ENCODE data around the gene ABHD2.
"Not testable (repeated sequence)": the region's sequence is repeated elsewhere in the genome, so short reads cannot be mapped to it uniquely, and the experiment has no call there.

The ABHD2 gene

DNA sequence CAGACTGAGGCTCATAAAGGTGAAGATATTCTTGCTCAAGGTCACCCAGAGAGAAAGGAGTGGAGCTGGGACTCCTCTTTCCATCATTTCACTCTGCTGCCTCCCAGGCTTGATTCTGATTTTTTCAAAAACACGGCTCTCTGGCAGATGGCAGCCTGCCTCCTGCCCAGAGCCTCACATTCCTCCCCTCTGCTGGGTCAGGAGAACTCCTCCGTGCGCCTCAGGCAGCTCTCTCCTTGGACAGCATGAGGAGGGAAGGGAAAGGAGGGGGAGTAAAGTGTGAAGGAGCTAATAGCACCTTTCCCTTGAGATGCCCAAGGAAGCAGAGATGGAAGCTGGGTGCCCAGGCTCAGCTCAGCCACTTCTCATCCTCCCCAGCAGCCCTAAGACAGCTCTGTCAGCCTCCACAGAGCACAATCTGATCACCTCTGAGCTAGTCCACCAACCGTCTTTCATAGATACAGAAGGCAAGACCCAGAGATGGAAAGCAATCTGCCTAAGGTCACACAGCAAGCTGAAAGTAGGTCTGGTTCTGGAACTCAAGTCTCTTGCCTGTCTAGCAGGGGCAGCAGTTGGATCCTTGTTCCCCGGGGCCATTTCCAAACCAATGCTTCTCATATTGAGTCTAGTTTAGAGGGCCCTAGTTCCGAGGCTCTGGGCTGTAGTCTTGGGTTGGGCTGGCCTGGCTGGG is 129.6 kb downstream of the ABHD2 start:
- no peak for DNase-seq (ENCODE audit: low read depth in 2 of 3, low spot score in 2 of 3)

- DNase-seq (ENCODE audit: low read depth in 2 of 3, low spot score in 2 of 3), result no peak
Measured at GRCh38 chr15:89218531-89218930, 130.3 kb downstream of the ABHD2 start.

DNA sequence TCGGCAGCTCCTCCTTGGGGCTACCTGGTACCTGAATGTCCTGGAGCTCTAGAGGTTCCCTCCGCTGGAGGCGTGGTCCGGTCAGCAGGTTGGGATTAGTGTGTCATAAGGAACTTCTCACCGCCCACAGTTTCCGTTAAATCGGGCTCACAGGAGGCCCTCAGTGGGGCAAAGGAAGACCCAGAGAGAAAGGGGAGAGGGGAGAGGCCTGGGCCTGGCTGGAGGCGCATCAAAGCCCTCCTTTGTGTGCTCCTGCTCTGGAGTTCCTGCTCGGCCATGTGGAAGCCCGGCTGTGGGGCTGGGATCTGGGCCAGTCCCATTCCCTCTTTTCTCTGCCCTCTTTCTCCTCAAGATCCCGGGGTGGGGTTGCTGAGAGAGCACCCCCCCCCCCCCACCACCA is 133.3 kb downstream of the ABHD2 start, which contains the start of gene RLBP1:
RLBP1 (minus strand) TSS at position 37 of the 400 bp plus-strand sequence. CDS start 2,604 bp downstream, outside the sequence.
- no peak for DNase-seq (ENCODE audit: low read depth in 2 of 3, low spot score in 2 of 3)

- DNase-seq (ENCODE audit: low read depth in 2 of 3, low spot score in 2 of 3), result no peak
Measured at GRCh38 chr15:89225588-89225987, 137.3 kb downstream of the ABHD2 start.

DNA sequence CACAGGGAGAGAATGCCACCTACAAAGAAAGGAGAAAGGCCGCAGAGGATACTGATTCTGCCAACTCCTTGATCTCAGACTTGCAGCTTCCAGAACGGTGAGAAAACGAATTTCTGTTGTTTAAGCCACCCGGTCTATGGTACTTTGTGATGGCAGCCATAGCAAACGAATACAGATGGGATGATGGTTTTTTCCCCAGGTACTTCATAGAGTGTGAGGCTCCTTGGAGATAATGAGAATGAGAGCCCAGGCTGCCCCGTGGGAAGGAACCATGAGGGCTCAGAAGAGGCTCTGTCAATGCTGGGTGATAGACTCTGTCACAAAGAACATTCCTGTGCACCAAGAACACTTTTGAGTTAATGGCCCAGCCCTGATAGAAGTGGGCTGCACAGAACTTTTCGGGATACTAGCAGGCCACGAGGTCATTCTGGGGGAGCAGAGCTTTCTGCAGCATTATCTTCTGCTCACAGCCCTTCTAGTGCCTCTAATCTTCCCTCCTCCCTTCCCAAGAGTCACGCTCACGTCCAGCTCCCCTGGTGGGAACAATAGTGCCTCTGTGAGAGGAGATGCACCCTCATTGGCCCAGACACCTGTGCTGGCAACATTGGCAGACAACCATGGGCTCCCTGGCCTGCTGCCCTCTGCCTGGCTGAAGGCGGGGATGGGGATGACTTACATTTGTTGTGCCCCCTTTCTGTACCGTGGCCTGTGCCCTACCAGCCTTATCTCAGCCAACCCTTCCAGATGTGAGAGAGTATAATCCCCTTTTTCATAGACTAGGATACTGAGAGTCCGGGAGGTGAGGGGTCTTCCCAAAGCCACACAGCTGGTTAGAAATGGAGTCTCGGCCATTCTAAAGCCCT is 138.3 kb downstream of the ABHD2 start:
- no peak for DNase-seq (ENCODE audit: low read depth in 2 of 3, low spot score in 2 of 3)

DNA sequence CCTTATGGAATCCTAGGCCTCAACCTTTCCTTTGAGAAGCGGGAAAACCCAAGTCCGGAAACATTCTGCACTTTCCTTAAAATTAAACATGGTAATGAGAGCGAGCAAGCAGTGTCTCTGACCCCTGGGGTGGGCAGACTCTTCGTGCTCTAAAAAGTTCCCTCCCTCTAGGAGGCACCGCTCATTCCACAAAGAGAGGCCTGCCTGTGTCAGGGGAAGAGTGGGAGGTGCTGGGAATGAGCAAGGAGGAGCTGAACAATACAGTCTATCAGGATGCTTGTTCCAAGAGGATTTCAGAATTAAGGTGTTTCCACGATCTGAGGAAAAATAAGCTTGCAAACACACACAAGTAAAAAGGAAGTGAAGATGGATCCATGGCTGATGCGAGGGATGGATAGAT is 139.2 kb downstream of the ABHD2 start:
- DNase-seq (ENCODE audit: low read depth in 2 of 3, low spot score in 2 of 3), result no peak

- DNase-seq (ENCODE audit: low read depth in 2 of 3, low spot score in 2 of 3), result no peak
Measured at GRCh38 chr15:89230277-89230676, 142.0 kb downstream of the ABHD2 start.

DNA sequence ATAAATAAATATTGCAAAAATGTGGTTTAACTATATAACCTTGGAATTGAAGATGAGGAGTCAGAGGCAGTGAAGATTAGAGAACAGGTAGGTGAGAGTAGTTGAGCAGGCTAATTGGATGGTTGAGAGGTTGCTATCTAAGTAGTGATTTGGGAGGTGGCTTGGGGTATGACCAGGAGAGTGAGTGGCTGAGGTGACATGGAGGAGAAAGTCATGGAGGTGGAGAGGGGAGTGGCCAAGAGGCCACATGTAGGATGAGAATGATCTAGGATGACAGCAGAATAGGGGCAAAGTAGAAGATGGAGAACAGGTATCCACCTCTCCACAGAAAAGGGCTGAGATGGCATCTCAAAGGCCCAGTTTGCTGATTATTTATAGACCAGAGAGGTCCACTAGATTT is 143.6 kb downstream of the ABHD2 start:
- DNase-seq (ENCODE audit: low read depth in 2 of 3, low spot score in 2 of 3), result no peak

- DNase-seq (ENCODE audit: low read depth in 2 of 3, low spot score in 2 of 3), result not testable (repeated sequence)
Measured at GRCh38 chr15:89239883-89240810, 151.9 kb downstream of the ABHD2 start.

DNA sequence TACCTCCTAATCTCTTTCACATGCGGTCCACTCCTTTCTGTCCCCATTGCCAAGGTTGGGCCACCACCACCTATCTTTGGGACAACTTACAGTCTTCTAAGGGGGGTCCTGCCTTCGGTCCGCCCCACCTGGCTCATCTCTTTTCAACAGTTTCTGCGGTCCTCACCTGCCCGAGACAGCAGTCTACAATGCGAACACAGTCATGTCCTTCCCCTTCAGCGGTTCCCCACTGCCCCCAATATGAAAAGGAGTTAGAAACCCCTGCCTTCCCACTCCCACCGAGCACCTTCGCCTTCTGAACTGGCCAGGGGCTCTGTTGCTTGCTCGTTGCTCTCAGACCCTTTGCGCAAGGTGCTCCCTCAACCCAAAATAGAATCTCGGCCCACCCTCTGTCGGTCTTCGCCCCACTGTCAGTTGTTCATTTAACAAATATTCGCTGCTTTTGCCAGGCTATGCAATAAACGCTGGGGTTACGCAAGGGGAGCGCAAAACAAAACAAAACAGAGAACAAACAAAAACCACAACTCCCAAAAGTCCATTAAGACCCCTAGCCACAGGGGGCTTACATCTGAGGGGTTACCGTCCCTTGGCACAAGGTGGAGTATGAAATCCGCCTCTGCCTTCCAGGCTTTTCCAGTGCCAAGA is 154.9 kb downstream of the ABHD2 start:
- no peak for DNase-seq (ENCODE audit: low read depth in 2 of 3, low spot score in 2 of 3)

DNA sequence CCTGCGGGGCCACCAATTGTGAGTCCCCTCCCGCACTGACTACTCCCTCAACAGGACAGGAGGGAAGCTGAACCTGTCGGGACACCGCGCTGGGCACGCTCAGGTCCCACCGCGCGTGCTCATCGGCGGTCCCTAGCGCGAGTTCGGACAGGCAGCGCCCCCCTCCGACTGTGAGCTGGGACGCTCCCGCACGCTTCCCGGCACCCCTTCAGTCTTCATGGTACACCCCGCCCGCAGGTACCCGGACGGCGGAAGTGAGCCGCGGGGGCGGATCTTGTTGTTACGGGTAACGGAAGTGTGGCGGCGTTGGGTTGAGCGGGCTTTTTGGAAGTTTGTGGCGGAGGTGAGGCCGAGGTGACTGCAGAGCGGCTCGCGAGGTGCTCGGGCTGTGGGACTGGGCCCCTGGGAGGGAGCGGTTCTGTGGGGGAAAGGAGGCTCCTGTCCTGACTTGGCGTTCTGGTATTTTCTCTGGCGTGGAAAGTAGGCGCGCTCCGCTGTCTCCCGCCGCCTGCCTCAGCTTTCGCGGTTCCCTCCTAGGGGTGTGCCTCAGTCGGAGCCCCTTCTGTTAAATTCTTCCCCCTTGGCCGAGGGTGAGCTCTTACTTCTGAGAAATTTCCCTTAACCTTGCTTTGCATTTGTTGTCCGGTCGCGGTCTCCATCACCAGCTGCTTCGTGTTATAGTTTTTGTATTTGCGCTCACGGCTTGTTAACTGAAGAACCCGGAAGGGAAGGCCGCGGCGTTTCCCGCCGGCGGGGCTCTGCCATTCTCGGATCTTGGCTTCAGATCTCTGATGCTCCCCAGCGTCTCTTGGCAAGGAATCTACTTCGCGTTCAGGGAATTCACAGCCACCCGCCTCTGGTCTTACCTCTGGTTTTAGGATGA is 155.7 kb downstream of the ABHD2 start, which contains the start of gene FANCI:
FANCI (plus strand) TSS at position 289 of the 883 bp plus-strand sequence. CDS start 3,669 bp downstream, outside the sequence.
- DNase-seq (ENCODE audit: low read depth in 2 of 3, low spot score in 2 of 3), result peak; percentile 93 to 97 (median 96)

DNA sequence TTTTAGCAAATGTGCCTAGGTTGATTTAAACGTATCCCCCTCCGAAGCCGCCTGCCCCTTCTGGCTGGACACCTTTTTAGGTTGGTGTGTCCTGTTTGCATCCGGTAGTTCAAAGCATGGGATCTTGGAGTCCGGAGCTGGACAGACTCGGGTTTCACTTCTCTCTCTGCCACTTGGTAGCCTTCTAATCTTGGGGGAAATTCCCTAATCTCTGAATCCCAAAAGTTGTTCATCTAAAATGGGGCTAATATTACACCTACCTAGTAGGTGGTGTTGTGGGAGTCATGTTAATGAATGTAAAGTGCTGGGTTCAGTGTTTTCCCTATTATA is 156.3 kb downstream of the ABHD2 start:
- no peak for DNase-seq (ENCODE audit: low read depth in 2 of 3, low spot score in 2 of 3)

DNA sequence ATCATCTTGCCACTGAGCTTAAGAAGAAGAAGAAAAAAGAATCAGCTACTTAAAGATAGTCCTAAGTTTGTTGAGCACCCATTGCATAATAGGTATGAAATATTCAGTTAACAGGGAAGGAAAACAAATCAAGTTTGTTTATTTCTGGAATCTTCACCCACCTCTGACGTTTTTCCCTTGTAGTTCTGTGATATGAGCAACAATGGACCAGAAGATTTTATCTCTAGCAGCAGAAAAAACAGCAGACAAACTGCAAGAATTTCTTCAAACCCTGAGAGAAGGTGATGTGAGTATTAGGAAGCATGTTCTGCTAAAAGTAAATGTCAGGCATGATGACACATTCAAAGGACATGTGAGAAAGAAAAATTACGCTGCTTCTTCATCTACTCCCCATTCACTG is 159.2 kb downstream of the ABHD2 start:
- no peak for DNase-seq (ENCODE audit: low read depth in 2 of 3, low spot score in 2 of 3)

GRCh38 chr15:89248584-89248983 is 160.3 kb downstream of the ABHD2 start:
- DNase-seq (ENCODE audit: low read depth in 2 of 3, low spot score in 2 of 3), result no peak

DNA sequence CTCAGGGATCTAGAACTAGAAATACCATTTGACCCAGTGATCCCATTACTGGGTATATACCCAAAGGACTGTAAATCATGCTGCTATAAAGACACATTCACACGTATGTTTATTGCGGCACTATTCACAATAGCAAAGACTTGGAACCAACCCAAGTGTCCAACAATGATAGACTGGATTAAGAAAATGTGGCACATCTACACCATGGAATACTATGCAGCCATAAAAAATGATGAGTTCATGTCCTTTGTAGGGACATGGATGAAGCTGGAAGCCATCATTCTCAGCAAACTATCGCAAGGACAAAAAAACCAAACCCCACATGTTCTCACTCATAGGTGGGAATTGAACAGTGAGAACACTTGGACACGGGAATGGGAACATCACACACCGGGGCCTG is 161.9 kb downstream of the ABHD2 start:
- not testable (repeated sequence) for DNase-seq (ENCODE audit: low read depth in 2 of 3, low spot score in 2 of 3)

Measured in activated CD8-positive, alpha-beta memory T cell treated with anti-CD3 and anti-CD28 coated beads for 48 hours (primary cell).